DMS79 (cell line): Measurements from ENCODE around the gene MRPL52.
"Not testable (repeated sequence)": the region's sequence is repeated elsewhere in the genome, so short reads cannot be mapped to it uniquely, and the experiment has no call there.

Experiments
- DNase-seq: peaks from one replicate; lab custom pipeline; 2025; lab: John Stamatoyannopoulos, UW

The MRPL52 gene

GRCh38 chr14:22829661-22830442 lies at the start of gene MRPL52:
Gene MRPL52 (plus strand): TSS chr14:22829887. CDS start chr14:22829913, 26 bp downstream.
- DNase-seq: peak; percentile 93

- no peak for DNase-seq
These were observed 49.5 kb upstream of the MRPL52 start for GRCh38 chr14:22780105-22780679.

DNA sequence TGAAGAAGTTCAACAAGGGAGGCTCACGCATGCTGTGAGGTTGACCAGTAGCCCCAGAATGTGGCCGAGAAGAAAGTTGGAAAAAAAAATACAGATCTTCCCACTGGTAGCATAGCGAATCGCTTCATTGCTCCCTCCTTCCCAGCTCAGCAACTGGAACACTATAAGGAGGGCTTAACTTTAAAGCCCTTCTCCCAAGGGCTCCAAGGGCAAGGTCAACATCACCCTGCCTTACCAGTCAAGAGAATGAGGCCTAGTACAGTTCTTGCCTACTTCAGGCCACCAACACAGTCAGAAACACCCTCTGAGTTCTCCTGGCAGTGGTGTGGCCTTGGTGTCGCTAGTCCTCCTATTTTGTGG lies 48.8 kb upstream of the MRPL52 start:
- DNase-seq: no peak

- no peak for DNase-seq
These were observed 48.2 kb upstream of the MRPL52 start for GRCh38 chr14:22781301-22781991.

DNA sequence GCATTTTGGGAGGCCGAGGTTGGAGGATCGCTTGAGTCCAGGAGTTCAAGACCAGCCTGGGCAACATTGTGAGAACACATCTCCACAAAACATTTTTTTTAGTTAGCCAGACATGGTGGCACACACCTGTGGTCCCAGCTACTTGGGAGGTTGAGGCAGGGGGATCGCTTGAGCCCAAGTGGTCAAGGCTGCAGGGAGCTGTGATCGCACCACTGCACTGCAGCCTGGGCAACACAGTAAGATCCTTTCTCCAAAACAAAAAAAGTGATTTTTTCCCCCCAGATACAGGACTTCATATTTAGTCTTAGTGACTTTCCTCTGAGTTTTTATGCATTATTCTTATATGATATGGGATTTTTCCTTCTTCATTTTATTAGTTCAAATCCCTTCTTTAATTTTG lies 43.0 kb upstream of the MRPL52 start:
- no peak for DNase-seq

- DNase-seq: no peak
These were observed 38.4 kb upstream of the MRPL52 start for GRCh38 chr14:22791301-22791700.

DNA sequence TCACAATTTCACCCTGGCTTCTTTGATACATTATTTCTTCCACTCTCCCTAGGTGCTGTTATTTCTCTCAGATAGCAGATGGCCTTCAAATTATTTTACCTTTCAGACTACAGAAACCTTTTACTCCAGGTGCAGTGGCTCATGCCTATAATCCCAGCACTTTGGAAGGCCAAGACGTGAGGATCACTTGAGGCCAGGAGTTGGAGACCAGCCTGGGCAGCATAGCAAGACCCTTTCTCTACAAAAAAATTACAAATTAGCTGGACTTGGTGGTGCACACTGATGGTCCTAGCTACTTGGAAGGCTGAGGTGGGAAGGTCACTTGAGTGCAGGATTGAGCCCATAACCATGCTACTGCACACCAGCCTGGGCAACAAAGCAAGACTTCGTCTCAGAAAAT lies 37.5 kb upstream of the MRPL52 start:
- DNase-seq: no peak

- not testable (repeated sequence) for DNase-seq
These were observed 36.1 kb upstream of the MRPL52 start for GRCh38 chr14:22793550-22793949.

DNA sequence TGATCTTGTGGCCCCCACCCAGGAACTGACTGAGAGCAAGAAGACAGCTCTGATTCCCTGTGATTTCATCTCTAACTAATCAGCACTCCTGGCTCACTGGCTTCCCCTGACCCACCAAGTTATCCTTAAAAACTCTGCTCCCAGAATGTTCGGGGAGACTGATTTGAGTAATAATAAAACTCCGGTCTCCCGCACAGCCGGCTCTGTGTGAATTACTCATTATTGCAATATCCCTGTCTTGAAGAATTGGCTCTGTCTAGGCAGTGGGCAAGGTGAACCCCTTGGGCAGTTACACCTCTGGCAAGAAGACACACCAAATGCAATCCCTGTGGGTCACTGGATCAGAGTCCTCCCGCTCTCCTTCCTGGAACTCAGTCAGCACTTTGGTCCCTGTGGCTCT lies 35.7 kb upstream of the MRPL52 start:
- DNase-seq: no peak

DNA sequence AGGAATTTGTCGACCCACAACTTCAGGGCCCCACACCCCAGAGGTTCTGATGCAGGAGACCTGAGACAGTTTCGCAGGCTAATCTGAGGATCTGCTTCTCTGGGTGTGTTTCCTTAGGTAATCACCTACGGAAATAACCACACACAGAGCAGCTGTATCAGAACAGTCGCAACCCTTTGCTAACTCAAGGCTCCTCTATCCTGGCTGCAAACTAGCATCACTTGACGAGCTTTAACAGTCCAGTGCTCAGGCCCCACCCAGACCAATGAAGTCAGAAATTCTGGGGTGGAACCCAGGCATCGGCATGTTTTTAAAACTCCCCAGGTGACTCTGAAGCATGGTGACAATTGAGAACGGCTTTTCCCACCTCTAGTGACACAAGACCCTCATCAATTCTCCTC lies 35.1 kb upstream of the MRPL52 start:
- DNase-seq: no peak

GRCh38 chr14:22796087-22796707 lies 33.5 kb upstream of the MRPL52 start:
- DNase-seq: no peak

- peak; percentile 32 for DNase-seq
These were observed 32.4 kb upstream of the MRPL52 start for GRCh38 chr14:22797017-22797917.

DNA sequence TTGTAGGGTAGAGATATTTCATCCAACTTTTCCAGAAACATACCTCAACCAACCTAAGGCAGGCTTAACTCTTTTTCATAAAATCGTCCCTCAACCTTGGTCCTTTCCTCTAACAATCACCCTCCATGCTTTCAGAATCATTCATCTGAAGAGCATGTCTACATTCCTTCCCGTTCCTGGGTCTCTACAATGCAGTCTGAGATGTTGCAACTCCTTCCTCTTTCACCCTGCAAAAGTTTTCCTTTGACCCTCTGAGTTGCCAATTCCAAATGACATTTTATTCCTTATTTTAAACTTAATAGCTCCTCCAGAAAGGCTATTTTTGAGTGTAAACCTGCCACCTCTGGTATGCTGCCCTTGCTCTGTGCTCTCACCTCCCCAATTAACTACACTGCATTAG lies 31.2 kb upstream of the MRPL52 start:
- DNase-seq: no peak

DNA sequence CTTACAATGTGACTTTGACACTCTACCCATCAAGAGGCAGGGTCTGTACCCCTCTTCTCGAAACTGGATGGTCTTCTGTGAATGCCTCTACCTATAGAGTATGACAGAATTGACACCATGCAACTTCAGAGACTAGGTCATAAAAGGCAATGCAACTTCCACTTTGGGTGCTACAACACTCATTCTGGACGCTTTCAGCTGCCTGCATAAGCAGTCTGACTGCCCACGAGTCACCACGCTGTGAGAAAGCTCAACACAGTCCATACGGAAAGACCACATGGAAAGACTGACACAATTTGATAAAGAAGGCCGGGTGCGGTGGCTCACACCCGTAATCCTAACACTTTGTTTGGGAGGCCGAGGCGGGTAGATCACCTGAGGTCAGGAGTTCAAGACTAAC lies 29.3 kb upstream of the MRPL52 start:
- no peak for DNase-seq

- no peak for DNase-seq
These were observed 28.0 kb upstream of the MRPL52 start for GRCh38 chr14:22801716-22802115.

DNA sequence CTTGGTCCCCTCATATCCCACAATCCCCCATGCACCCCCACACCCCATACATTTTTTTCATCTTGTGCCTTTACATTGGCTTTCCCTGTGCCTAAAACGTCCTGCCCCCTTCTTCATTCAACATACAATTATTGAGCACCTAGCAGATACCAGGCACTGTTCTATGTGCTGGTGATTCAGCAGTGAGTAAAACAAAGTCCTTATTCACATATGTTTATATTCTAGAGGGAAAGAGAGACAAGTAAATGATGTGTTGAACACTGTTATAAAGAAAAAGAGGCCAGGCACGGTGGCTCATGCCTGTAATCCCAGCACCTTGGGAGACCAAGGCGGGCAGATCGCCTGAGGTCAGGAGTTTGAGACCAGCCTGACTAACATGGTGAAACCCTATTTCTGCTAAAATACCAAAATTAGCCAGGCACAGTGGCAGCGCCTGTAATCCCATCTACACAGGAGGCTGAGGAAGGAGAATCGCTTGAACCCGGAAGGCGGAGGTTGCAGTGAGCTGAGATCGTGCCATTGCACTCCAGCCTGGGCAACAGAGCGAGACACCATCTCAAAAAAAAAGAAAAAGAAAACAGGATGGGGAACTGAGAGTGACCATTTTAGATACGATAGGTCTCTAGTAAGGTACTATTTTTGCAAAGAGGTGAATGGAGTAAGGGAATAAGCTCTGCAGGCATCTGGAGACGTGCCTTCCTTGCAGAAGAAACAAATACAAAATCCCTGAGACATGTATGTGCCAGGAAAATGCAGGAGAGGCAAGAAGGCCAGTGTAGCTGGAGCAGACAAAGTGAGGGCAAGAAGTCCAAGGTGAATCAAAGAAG lies 26.6 kb upstream of the MRPL52 start:
- DNase-seq: no peak

GRCh38 chr14:22803687-22803974 lies 26.1 kb upstream of the MRPL52 start:
- DNase-seq: no peak

DNA sequence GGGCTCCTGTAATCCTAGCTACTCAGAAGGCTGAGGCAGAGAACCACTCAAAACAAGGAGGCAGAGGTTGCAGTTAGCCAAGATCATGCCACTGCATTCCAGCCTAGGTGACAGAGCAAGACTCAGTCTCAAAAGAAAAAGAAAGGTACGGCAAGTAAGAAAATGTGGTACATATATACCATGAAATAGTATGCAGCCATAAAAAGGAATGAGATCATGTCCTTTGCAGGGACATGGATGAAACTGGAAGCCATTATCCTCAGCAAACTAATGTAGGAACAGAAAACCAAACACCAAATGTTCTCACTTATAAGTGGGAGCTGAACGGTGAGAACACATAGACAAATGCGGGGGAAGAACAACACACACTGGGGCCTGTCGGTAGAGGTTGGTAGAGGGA lies 24.5 kb upstream of the MRPL52 start:
- not testable (repeated sequence) for DNase-seq

GRCh38 chr14:22807432-22808087 lies 22.1 kb upstream of the MRPL52 start:
- DNase-seq: no peak

GRCh38 chr14:22808388-22809209 lies 21.1 kb upstream of the MRPL52 start:
- DNase-seq: no peak
